Bone marrow (tissue), 2 donors: ENCODE measurements around the gene GNAT1.

Source experiments
- DNase-seq, 2 donors: peaks; one replicate each; lab custom pipeline; 2025; lab: John Stamatoyannopoulos, UW

Gene GNAT1

GRCh38 chr3:50181985-50182384 is 9.4 kb upstream of the GNAT1 start:
- DNase-seq = no peak

GRCh38 chr3:50182533-50183099 is 8.8 kb upstream of the GNAT1 start:
- DNase-seq = no peak

- DNase-seq = no peak
These were observed 7.7 kb upstream of the GNAT1 start for GRCh38 chr3:50183755-50184154.

GRCh38 chr3:50184242-50184978 is 7.0 kb upstream of the GNAT1 start:
- no peak for DNase-seq

- DNase-seq = no peak
These were observed 6.2 kb upstream of the GNAT1 start for GRCh38 chr3:50185230-50185629.

GRCh38 chr3:50186096-50186495 is 5.3 kb upstream of the GNAT1 start:
- no peak for DNase-seq

- no peak for DNase-seq
These were observed 3.7 kb upstream of the GNAT1 start for GRCh38 chr3:50187750-50188149.

- DNase-seq = peak in 1 of 2 donors; percentile 33
These were observed 2.1 kb upstream of the GNAT1 start for GRCh38 chr3:50189274-50189673.

- DNase-seq = no peak
These were observed 1.4 kb upstream of the GNAT1 start for GRCh38 chr3:50189989-50190388.

GRCh38 chr3:50192124-50192523 is 714 bp downstream of the GNAT1 start:
- no peak for DNase-seq

- DNase-seq = peak; percentile 36 to 52
These were observed 1.3 kb downstream of the GNAT1 start for GRCh38 chr3:50192689-50193141.

GRCh38 chr3:50193286-50193685 is 1.9 kb downstream of the GNAT1 start:
- no peak for DNase-seq

- DNase-seq = no peak
These were observed 2.3 kb downstream of the GNAT1 start for GRCh38 chr3:50193746-50194127.

- peak in 1 of 2 donors; percentile 25 for DNase-seq
These were observed 2.9 kb downstream of the GNAT1 start for GRCh38 chr3:50194128-50194902.

- DNase-seq = no peak
These were observed 3.6 kb downstream of the GNAT1 start for GRCh38 chr3:50194903-50195500.

- no peak for DNase-seq
These were observed 4.3 kb downstream of the GNAT1 start for GRCh38 chr3:50195501-50196252.

GRCh38 chr3:50196253-50196801 is 4.9 kb downstream of the GNAT1 start:
- DNase-seq = no peak

- DNase-seq = no peak
These were observed 10.3 kb downstream of the GNAT1 start for GRCh38 chr3:50201573-50202315.

GRCh38 chr3:50202353-50203112 is 11.1 kb downstream of the GNAT1 start:
- DNase-seq = no peak
